AG08396 (cell line): ENCODE measurements around the gene RPGR.

Experiments
- DNase-seq: peaks from one replicate; pipeline ENCODE4 v3.0.0; 2012; ENCODE audit warnings: low spot score, mixed read lengths

Gene RPGR

DNA sequence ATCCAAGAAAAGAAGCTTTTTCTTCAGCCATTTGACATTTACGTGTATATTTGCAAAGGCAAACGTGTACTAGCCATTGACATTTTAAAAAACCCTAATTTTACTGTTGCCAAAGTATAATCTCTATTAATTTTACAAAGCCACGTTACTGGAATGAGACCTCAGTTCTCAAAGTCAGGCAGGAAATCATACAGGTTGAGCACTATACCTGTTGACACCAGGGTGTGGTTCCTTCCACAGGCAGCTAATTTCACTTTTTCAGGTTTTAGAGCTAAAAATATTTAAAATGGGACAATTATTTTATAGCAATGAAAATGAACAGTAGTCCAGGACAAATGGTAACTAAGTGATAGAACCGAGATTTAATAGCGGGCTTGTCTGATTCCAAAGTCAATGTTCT, 6.5 kb downstream of the RPGR start:
- DNase-seq = no peak

DNA sequence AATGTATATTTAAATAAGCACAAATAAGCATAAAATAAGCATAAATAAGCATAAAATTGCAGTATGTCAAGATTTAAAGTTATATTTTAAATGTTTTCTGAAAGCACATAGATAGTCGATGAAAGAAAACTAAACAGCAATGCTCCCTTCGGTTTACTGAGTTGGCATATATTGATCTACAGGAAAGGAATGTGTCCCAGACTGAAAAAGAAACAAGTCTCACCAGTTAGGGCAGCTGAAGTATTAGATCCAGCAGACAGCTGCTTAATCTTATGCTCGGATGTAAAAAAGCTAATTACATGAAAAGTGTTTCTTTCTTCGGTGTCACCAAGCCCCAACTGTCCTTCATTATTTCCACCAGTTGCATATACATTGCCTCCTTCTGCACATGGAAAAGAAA, 8.7 kb downstream of the RPGR start:
- no peak for DNase-seq

DNA sequence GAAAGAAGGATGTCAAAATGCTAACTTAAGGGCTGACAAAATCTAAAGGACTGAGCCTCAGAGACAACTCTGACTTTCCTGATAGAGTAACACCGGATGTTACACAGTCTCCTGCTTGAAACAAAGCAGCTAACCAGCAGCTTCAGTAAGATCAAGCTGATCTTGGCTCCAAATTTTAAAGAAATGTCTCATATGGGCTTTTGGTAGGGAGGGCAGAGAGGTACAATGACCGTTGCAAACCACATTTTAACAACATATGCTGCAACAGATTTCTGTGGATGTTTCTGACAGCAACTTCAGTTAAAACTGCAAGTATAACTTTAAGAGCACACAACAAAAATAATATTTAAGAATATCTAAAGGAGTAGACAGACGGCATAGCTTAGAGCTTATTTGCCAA, 9.1 kb downstream of the RPGR start:
- no peak for DNase-seq

DNA sequence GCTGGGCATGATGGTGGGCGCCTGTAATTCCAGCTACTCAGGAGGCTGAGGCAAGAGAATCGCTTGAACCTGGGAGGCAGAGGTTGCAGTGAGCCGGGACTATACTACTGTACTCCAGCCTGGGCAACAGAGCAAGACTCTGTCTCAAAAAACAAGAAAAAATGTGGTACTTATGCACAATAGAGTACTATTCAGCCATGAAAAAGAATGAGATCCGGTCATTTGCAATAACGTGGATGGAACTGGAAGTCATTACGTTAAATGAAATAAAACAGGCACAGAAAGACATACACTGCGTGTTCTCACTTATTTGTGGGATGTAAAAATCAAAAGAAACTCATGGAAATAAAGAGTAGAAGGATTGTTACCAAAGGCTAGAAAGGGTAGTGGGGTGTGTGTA, 12.1 kb downstream of the RPGR start:
- no peak for DNase-seq

DNA sequence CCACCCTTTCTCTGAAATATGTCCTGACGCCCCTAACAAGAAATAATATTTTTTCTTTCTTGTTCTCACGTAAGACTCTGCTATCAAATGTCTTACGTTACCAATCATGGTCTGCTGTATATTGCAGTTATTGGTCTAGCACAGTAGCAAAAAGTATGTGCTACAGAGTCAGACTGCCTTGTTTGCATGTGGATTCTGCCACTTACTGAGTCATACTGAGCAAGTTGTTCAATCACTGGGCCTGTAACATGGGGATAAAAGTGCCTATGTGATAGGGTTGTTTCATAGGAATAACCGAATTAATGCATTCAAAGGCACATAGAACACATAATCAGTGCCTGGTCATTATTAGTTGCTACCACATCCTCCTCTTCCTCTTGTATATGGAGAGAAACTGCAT, 14.1 kb downstream of the RPGR start:
- no peak for DNase-seq

DNA sequence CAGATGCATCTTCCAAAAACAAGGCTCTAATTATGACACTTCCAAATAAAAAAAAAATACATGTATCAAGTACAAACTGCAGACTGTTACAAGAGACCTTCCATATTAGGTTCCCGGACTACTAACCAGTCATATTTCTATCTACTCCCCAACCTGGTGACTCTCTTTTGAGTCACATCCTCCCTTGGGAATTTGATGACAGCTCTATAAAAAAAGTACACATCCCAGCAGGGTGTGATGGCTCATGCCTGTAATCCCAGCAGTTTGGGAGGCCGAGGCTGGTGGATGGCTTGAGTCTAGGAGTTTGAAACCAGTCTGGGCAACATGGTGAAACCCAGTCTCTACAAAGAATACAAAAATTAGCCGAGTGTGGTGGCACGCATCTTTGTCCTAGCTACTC, 14.9 kb downstream of the RPGR start:
- DNase-seq = no peak

DNA sequence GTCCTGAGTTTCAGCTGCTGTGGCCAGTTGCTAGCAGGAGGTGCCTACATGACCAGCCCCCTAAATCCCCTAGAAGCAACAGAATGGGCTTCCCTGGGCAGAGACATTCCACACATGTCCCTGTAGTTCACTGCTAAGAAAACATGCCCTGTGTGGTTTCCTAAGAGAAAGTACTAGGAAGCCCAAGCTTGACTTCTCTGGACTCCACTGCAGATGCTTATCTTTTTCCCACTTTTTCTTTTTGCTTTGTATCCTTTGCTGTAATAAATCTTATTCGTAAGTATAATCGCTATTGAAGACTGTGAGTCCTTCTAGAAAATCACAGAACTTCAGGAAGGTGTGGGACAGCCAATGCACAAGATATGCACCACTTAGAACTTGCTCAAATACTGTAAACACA, 15.6 kb downstream of the RPGR start:
- DNase-seq = no peak

DNA sequence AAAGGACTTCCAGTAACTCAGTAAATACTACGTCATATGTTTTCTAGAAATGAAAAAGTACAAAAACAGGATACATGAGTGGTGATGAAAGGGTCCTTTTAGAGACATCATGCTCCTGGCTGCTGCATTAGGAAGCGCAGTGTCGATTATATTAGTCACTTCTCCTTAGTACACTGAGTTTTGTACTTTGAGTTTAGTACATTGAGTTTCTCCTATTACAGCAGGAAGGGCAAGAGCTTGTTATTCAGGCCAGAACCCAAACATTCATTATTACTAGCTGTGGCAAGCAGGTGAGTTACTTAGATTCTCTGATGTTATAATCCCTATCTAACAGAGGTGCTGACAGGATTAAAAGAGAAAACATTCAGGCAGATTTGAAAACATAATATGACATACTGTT, 21.3 kb downstream of the RPGR start:
- no peak for DNase-seq

DNA sequence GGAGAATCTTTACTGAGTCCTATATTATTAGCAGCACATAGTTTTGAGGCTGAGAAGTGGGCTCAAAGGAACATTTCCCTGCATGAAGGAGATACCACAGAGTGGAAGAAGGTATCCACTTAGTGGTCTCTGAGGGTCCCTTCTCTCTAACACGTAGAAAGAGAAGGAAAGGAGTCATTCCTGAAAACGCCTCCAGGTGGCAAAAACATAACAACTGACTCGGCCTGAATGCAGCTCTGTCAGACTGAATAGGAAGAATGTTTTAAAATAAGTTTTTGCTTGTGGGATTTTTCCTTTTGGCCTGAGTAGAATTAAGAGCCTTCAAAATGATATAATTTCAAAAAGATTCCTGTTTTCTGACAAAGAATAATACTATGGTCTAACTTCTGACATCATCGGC, 23.3 kb downstream of the RPGR start:
- DNase-seq = no peak

DNA sequence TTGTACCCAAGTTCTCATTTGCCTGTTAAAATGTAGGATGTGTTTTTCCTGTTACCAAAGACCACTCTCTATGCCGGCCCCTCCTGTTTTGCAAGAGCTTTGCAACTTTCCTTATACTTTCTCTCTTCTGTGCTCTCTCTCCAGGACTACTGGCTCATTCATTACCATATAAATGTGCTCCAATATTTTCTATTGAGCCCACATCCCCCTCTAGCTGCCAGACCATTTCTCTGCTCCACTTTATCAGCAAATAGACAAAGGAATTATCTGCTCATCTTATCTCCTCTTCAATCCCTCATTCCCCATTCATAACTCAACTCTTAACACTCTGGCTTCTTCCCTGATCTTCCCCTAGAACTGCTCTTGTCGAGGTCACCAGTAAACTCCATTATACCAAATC, 33.6 kb downstream of the RPGR start:
- no peak for DNase-seq

DNA sequence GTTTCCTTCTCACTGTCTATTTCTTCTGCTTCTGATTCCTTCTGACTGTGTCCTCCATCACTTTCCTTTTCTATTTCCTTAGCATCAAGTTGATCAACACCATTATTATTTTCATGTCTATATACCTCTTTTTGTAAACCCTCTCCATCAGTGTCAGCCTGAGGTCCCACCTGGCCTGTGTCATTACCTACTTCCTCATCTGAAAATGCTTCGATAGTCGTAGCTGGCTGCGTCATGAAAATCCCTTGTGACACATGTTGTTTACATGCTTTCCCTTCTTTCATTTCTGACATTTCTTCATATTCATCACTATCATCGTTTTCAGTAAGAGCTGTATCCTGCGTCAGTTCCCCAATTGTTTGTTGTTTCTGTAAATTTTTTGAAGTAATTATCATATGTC, 39.6 kb downstream of the RPGR start:
- DNase-seq = no peak

DNA sequence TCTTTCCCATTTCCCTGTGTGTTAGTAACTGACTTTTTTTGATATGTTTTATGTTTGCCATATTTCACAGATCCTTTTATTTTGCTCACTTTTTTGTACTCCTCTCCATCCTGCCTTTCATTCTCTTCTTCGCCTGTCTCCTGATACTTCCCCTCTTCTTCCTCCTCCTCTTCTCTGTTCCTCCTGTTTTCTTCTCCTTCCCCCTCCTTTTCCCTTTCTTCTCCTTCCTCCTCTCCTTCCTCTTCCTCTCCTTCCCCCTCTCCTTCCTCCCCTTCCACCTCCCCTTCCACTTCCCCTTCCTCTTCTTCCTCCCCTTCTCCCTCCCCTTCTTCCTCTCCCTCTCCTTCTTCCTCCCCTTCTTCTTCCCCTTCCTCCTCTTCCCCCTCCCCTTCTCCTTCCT, 41.7 kb downstream of the RPGR start:
- no peak for DNase-seq

DNA sequence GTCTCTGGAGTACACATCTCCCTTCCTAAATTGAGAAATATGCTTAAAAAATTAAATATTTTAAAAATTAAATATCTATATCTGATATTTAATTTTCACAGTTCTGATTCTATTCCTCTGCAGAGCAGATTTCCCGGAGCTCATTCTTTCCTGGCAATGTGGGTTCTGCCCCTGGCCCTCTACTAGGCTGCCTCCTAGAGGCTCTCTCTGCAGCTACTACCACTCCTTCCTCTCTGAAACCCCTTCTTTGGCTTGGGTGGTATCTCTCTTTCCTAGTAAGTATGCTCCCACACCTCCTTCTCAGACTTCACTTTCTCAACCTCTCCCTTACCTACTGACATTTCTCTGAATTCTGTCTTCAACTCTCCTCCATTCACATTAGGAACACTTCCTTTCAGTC, 45.3 kb downstream of the RPGR start:
- no peak for DNase-seq

DNA sequence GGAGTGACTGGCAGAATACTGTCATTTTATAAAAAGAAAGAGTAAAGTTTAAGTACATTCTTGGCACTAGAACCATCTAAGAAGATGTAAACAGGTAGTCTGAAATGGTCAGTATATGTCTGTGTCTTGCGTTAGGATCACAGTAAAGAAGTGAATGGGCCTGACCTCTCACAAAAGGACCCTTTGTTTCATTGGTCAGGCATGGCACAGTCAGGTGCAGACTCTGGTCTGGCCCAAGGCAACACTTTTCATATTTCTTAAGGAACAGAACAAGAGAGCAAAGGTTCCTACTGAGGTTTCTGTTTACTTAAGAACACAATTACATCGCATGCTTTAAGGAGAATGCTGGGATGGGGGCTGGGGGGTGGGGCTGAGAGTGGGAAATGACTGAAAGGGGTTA, 48.1 kb downstream of the RPGR start:
- no peak for DNase-seq

DNA sequence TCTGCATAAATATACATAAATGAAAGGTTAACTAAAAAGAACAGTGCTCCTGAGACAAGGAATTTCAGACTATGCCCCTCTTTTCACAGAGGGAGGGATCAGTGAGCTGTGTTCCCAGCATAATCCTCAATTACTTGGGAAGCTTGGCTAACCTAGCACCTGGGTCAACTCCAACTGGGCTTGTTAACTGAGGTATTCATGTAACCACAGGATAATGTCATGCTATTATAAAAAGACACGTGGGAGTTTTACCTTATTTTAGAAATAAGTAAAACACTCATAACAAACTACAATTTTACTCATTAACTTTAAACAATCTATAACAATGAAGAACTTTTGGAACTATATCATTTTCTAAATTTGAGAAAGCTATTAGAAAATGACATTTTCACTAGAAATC, 48.6 kb downstream of the RPGR start:
- DNase-seq = no peak

DNA sequence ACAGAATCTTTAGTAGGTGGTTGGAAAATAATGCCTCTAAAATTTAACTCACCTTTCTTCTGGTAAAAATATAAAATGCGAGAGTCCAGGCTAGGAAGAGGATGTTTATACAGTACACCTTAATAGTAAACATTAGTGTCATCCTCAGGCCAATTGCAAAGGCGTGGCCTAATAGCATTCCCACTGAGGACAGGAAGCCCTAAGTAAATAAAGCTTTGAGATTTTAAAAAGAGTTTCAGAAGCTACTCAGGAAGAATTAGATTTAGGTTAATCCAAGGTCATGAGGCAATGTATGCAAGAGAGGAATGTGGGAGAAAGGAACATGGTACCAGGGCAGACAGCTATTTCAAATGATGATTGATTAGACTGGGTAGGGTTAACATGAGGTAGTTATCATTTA, 49.5 kb downstream of the RPGR start:
- DNase-seq = no peak

DNA sequence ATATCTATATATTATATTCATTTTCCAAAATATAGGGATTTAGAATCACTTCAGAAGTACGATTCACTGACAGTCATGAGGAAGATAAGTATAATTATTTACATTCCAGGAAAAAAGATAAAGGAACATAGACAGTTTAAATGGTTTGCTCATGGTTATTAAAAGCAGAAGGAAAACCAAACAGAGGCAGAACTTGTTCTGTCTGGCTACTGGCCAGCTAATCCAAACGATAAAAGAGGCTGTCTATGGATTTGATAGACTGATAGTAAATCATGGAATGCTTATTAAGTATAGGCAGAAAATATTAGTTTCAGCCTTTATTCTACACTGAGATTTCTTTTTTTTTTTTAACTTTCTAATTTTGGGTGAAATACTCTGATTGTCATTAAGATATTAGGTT, 50.2 kb downstream of the RPGR start:
- DNase-seq = no peak

DNA sequence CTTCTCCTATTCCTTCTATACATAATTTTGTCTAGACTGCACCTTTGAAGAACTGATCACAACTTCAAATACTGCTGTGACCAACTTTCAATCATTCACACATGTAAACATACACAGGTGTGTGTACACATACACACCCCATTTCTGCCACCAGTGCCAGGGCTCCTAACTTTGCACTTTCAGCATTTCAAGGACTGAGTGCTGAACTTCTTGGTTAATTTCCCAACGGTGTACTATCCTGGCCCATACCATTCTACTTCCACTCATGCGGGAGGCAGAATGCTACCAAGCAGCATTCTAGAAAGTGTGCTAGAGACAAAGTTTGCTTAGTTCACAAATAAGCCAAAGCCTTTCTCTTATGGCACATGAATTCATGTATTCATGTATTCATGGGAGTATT, 51.2 kb downstream of the RPGR start:
- no peak for DNase-seq

DNA sequence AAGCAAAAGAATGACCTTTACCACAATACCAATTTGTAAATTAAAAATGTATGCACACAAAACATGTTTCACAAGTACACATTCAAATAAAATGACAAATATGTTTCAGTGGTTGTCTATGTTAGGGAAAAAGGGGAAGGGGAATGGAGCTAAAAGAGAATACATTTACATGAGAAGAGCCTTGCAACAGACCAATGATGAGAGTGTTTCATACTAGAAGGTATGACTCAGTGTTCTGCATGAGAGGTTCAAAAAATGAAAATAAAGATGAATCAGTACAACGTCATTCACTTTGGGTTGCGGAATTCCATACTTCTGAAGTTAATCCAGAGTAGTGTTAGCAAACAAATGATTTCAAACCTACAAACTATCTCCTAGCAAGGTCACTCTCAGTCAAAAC, 51.7 kb downstream of the RPGR start:
- peak; percentile 24 for DNase-seq

DNA sequence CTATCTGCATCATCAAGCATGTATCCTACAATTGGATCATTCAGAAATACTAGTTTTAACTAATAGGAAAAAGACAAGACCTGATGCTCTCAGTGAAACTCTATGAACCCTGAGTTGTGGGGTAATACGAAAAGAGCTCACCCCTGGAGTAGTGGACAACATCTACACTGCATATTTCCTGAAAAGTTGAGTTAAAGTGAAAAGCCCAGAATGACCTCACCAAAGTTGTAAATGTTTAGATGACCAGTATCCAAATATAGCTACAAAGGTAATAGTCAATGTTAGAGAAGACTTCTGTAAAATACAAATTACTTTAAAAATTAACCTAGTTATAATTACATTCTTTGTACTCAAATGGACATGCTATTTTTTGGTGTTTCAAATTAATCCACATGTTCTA, 53.9 kb downstream of the RPGR start:
- DNase-seq = no peak

DNA sequence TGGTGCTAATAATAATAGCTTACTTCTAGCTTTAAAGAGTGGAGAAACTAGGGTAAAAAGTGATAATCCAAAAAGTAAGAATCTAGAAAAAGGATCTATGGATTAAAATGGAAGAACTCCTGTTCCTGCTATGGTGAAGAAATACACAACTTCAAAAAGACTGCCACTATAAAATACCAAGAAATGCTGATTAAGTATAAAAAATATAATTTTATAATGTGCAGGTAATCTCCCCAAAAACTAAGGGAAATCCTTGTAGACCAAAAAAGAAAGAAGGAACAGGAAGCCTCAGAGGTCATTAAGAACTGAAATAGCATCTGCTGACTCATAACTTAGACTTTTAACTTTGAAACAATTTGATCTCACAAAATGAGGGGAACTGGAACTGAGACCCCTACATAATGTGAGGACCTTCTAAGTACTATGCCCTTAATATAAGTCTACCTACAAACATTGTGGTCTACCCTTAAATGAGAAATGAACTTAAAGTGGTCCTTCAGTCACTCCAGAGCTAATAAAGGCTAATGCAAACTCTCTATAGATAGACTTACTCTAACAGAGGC, 56.1 kb downstream of the RPGR start:
- no peak for DNase-seq

DNA sequence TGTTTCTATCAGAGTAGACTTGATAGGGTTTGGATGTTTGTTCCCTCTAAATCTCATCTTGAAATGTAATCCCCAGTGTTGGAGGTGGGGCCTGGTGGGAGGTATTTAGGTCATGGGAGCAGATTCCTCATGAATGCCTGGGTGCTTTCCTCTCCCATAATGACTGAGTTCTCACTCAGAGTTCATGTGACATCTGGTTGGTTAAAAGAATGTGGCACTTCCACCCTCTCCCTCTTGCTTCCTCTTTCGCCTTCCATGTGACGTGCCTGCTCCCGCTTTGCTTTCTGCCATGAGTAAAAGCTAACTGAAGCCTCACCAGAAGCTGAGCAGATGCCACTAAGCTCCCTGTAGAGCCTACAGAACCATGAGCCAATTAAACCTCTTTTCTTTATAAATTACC, 59.3 kb downstream of the RPGR start:
- no peak for DNase-seq

DNA sequence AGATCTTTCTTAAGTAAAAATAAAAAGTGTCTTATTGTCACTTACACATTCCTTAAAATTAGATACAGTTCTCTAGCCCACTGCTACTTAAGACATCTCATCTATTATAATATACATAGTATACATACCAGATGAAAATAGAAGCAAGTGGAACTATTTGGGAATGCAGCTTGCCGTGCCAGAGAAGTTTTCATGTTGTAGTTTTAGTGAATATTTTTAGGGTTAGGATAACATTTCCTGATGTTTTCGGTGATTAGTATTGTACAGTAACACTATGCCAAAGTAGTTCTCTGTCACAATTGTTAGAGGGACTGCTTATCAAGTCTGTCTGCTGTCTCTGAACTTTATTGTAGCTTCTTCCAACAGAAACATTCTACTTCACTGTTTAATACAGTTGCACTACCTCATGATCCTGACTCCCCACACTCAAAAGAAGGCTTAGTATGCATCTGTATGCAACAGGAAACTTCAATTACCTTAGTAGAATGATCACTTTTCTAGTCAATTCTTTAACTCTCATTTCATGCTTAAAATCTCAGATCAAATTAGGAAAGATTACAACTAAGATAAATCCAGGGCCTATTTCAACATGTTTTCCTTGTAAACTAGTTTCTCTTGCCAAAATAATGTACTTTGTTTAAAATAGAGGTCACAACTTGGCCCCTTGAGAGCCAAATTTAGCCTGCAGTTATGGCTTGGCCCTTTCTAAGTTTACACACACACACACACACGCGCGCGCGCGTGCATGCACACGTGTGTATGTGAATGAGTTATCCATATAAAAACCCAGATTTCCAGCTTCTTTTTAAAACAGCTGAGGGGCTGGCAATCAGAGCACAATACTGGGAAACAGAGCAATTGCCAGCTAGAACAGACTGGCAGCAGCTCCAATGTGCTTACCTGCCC, 64.3 kb downstream of the RPGR start:
- DNase-seq = no peak

DNA sequence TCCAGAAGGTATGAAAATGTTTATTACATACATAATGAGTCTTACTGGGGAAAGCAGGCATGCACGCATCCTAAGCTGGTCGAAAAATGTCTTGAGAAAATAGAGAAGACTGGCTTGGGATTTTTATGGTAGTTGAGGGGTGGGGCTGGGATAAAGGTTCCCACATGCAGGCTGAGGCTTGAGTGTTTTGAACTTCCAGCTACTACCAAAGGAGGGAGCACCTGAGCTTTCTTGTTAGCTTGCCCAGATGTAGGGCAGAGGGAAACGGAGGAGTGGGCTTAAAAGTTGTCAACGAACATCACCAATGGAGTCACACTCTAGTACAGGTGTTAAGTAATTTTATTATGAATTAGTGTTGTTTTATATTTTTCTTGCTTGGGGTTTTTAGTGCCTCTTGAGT, 67.1 kb downstream of the RPGR start:
- DNase-seq = peak; percentile 17
